Neural progenitor cell (in vitro differentiated cells): ENCODE data around the gene SCRG1.

Source experiments
- CTCF ChIP-seq: fragments of 200-600 bp; sonication (generic); IDR thresholded peaks from 2 replicates; pipeline ENCODE4 v1.5.1; 2017; ENCODE audit warnings: antibody characterized with exemption, mild to moderate bottlenecking
- EZH2 ChIP-seq: fragments of 200-600 bp; sonication (generic); IDR thresholded peaks from 2 replicates; pipeline ENCODE4 v1.6.1; 2017; ENCODE audit warnings: antibody characterized with exemption, mild to moderate bottlenecking, moderate library complexity

GRCh38 chr4:173367946-173368345, 31.0 kb downstream of the SCRG1 start:
- TF ChIP-seq CTCF: no peak
- TF ChIP-seq EZH2: no peak
